SHP77 treated with DMSO at 0.1 percent for 48 hours (cell line): ENCODE results near the gene TOX2.

Experiments
- DNase-seq: peaks from one replicate; lab custom pipeline; 2025; lab: John Stamatoyannopoulos, UW

TOX2 gene

GRCh38 chr20:43996240-43996930 is 81.7 kb downstream of the TOX2 start:
- no peak for DNase-seq

DNA sequence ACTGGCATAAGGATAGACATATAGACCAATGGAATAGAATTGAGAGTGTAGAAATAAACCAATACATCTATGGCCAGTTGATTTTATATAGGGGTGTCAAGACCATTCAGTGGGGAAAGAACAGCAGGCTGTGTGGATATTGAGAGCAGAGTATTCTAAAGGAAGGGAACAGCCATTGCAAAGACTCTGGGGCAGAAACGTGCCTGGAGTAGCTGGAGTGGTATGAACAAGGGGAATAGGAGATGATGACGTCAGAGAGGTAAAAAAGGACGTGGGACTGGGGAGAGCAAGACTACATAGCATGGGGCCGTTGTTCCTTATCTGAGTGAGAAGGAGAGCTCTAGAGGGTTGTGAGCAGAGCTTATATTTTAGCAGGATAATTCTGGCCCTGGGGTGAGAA is 85.2 kb downstream of the TOX2 start:
- DNase-seq: no peak

- DNase-seq: no peak
Measured at GRCh38 chr20:44001667-44002596, 87.3 kb downstream of the TOX2 start.

DNA sequence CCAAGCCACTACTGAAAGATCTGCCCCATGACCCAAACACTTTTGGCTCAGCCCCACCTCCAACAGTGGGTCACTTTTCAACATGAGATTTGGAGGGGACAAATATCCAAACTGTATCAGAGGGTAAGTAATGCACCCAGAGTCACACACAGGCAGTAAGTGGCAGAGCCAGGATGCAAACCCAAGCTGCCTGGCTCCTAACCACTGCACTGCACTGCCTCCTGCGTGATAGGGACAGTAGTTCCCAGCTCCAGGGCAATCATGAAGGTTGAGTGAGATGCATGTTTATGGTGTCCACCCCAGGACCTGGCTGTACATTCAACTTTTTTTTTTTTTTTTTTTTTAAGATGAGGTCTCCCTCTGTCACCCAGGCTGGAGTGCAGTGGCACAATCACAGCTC is 88.2 kb downstream of the TOX2 start:
- DNase-seq: no peak

GRCh38 chr20:44003609-44004008 is 89.0 kb downstream of the TOX2 start:
- no peak for DNase-seq

GRCh38 chr20:44004306-44004915 is 89.8 kb downstream of the TOX2 start:
- no peak for DNase-seq

DNA sequence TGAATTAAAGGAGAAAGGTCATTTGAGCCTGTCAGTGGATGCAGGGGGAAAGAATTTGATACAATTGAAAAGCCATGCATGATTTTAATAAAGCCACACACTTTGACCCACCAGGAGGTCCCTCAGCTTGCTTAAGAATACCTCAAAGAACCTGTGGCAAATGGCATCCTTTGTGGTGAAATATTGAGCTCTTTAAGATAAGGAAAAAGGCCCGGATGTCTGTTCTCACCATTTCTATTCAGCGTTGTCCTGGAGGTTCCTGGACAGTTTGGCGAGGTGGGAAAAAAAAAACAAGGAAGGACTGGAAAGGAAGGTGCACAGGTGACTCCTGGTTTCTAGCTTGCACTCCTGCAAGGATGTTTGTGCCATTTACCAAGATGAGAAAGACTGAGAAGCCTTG is 91.0 kb downstream of the TOX2 start:
- no peak for DNase-seq

- no peak for DNase-seq
Measured at GRCh38 chr20:44006126-44006525, 91.5 kb downstream of the TOX2 start.

DNA sequence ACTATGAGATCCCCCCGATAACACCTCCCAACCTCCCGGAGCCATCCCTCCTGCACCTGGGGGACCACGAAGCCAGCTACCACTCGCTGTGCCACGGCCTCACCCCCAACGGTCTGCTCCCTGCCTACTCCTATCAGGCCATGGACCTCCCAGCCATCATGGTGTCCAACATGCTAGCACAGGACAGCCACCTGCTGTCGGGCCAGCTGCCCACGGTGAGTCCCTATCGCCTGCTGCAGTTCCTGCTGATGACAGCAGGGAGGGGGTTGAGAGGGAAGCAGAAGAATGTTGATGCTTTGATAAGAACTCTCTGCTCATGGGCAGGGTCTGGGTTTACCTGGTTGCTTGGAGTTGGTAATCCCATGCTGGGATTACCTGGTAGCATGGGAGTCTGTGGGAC is 91.9 kb downstream of the TOX2 start:
- DNase-seq: no peak

DNA sequence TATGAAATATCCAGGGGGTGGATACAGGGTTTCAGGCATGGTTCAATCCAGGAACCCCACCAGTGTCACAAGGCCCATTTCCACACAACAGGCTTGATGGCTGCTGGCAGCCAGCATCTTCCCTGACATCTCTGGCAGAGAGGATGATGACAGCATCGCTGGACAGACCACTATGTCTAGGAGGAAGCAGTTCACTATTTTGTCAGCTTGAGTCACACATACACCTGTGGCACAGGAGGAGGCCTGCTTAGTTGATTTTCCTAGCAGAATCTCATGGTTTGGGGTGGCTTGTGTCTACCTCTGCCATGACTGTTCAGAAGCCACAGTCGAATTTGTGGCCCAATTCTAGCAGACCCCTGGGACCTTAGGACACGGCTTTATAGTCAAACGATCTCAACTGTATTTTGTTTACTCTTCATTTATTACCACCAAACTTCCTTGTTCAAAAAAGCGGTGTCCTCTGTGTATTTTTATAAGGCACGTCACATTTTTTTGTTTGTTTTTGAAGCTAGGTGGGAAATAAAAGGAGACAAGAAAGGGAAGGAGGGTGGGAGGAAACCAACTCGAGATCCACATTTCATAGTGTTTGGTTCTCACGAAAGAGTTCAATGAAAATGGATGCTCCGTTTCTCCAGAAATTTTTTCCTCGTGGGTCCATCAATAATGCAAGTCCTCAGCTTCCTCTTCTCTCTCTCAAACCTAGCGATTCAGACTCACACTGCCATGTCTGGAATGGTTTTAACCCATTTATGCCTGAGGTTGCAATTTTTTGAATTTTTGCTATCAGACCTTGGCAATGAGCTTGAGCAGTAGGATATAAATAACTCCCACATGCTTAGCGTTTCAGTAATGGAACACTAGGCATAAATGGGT is 94.4 kb downstream of the TOX2 start:
- no peak for DNase-seq

- no peak for DNase-seq
Measured at GRCh38 chr20:44009679-44009992, 95.0 kb downstream of the TOX2 start.

DNA sequence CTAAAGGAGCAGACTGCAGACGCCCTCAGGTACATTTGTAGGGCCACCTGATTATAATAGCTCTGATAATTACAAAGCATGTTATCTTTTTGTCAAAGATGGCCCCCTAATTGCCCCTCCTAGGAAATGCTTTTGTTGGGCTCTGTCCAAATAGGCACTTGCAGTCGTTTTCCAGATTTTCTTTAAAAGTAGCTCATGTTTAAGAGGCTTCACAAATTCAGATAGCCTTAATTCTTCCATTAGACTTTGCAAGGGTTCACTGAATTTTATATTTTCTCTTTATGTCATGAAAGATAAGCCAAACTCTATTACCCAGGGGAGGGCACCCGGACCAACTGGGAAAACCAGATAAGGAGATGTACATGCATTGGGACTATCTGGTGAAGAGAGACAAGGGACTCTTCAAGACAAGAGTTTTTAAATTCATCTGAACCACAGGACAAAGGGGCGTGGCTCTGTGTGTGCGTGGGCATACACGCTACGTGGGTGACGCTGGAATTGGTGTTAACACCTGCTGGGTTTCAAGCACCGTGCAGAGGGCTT is 95.6 kb downstream of the TOX2 start:
- DNase-seq: no peak

GRCh38 chr20:44011251-44011940 is 96.7 kb downstream of the TOX2 start:
- peak; percentile 20 for DNase-seq

DNA sequence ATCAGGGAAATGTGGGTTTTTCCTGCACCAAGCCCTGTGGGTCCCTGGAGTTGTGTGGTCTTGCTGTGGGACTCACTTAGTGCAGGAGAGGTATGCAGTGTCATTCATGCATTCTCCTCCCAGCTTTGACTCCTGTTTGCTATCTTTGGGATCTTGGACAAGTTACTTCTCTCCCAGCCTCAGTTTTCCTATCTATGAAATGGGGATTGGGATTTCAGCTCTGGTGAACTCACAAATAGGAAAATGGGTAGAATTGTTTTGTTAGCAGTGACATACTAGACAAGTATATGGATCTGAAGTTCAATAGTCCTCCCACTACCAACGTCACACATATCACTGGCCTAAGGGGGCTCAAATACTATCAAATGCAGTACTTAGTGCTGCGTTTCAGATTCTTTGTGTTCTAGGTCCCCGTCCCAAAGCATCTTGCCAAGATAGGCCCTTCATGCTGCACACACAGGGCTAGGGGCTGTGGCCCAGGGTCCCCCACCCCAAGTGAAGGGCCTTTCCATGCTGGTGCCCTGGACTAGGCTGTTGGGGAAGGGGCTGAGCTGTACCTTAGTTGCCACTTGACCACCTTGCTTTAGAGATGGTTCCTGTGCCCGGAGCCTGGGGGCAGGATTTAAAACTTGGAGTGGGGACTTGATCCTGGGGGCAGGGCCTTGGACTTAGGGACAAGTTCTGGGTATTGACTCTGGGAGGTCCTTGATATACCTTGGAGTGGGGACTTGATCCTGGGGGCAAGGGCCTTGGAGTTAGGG is 98.0 kb downstream of the TOX2 start:
- no peak for DNase-seq

DNA sequence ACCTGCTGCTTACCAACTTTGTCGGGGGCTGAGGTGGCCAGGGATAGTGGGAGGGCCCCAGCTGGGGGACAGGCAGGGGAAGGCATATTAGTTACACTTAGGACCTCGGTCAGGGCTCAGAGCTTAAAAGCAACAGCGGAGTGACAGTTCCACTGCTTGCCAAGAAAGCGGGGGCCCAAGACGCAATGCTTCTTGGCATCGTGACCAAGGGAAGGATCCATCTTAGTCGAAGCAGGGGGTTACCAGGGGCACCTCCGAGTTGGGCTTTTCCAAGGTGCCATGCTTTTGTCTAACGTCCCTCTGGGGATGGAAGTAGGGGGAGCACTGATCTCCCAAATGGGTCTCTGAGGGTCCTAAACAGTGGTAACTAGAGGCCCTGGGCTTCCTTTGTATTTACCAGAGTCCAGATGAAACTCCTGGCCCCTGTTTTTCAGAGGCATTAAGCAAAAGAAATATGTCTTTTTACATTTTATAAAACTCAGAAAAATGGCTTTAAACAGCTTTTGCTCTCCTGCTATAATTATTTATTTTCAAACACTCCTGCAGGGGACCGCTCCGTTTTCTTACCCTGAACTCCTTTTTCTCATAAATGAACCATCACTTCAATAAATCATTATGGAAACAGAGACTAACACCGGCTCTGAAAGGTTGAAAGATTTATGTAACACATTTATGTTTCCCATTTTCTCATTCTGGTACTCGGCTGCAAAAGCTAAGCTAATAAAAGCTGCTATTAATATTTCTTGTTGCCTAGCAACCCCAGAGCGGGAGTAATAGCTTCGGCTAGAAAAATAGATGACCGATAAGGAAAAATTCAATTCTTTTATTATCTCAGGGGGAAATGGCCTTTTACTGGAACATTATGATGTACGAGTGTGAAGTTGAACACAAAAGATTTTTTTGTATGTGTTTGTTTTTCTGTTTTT is 100.4 kb downstream of the TOX2 start:
- DNase-seq: no peak

DNA sequence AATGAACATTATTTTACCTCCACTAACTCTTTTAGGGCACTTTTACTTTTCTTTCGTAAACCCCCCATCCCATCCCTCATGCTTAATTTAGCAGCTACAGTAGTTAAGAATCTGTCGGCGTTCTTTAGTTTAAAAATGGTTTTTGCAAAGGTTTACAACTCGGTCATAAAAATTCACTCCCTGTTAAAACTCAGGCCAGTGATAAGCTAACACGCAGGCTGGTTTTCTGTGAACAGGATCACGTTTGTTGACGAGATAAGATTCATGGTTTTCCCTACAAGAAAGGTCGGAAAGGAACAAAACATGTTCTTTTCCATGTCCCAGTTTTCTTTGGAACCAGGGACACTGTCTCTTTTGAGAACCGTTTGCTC is 101.1 kb downstream of the TOX2 start:
- DNase-seq: no peak

DNA sequence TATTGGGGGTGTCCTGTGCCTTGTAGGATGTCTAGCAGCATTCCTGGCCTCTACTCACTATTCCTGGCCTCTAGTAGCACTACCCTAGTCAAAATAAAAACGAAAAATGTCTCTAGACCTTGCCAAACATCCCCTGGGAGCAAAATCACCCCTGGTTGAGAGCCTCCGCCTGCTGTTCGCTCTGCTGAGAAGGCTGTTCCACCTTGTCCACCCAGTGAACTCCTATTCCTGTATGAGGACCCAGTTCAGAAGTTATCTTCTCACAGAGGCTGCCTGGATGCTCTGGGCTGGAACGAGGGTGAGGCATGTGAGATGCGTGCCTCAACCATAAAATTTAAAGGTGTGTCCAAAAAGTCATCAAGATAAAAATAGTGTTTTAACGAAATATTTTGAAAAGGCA is 101.9 kb downstream of the TOX2 start:
- no peak for DNase-seq

DNA sequence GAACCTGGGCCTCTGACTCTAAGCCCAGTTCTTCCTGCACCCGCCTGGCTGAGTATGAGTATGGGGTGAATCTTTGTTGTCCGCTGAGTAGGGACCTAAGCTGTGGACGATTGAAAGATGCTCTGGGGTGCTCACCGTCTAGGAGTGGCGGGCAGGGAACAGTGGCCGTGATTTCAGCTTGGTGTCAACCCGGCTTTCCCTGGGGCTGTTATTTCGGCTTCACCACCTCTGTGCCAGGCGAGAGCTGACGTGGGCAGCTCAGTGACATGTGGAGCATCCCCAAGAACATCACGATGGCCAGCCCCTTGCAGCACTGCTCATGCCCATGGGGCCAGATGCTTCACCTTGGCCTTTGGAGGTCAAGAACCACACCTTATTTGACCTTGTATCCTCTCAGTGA is 102.6 kb downstream of the TOX2 start:
- no peak for DNase-seq

DNA sequence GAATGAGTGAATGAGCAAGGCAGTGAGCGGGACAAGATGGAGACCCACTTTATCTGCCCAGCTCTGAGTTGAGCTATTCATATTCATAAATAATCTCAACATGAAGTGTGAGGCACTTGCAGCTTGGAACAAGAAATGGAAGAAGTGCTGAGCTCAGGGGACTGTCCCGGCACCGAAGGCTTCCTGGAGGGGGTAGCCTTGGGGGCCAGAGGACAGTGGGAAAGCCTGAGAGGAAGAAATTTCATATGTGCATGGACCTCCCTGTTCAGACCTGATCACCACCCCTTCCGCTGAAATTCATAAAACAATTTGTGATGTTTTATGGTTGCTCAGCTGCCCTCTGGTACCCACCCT is 103.2 kb downstream of the TOX2 start:
- DNase-seq: no peak
